Measurements from ENCODE around the gene CEP57L1.

DNA sequence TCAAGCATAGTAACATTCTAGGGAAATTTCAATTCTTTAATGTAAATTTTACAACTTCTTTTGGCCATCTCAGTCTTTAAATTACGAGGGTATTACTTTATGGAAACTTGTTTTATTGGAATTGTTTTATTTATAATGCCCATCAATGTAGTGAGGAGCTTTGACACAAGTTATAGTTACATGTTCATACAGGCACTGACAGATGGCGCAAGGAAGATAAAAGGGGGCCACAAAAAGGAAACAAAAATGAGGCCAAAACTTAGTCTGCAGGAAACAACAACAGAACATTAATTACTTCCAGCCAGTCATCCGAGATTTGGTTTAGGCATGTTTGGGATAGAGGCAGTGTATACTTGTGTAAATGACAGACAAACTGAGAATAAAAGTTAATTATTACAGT, 18.9 kb upstream of the CEP57L1 start:
- TF ChIP-seq SIN3A (IDR thresholded peaks at IDR 0.05; ENCODE audit: borderline replicate concordance, insufficient read depth, low read depth, low read length): no peak
- TF ChIP-seq, protein P1, sequence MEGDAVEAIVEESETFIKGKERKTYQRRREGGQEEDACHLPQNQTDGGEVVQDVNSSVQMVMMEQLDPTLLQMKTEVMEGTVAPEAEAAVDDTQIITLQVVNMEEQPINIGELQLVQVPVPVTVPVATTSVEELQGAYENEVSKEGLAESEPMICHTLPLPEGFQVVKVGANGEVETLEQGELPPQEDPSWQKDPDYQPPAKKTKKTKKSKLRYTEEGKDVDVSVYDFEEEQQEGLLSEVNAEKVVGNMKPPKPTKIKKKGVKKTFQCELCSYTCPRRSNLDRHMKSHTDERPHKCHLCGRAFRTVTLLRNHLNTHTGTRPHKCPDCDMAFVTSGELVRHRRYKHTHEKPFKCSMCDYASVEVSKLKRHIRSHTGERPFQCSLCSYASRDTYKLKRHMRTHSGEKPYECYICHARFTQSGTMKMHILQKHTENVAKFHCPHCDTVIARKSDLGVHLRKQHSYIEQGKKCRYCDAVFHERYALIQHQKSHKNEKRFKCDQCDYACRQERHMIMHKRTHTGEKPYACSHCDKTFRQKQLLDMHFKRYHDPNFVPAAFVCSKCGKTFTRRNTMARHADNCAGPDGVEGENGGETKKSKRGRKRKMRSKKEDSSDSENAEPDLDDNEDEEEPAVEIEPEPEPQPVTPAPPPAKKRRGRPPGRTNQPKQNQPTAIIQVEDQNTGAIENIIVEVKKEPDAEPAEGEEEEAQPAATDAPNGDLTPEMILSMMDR (IDR thresholded peaks at IDR 0.05): no peak

Measured in Panc1 (cell line).